Measurements from ENCODE around the gene FGGY. TPM values are rescaled to one million over a fixed set of nuclear protein-coding genes. Genes with fewer than 3 reads are reported as not detected.

FGGY gene
- total and polyA plus RNA-seq, 4 donors, result 16.0 to 67.0 (median 43.4) TPM

DNA sequence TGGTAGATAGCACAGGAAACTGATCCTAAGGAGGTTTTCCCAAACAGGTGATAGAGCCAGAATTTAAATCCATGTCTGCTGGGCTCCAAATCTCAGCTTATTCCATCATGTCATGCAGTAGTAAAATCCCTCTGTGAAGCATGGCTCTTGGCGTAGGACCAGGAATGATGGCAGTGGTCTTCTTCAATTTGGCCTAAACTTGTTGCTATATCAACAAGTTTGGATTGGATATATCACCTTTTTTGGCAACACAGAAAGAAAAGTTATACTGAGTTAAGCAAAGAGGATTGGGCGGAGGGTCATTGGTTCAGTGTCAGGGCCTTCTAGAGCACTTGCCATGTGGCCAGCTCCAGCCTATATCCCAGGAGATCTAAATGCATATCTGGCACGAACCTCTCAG is 52.2 kb downstream of the FGGY start:
- H3K27ac ChIP-seq (ENCODE audit: low read depth in 1 of 2, low read length in 2 of 2), result no peak overlapping the region
- whole genome bisulfite sequencing, result 97% methylated on average over 3 of the region's 3 CpGs
- H3K4me1 ChIP-seq (ENCODE audit: control insufficient read depth in 4 of 4, insufficient read depth in 4 of 4, low read length in 3 of 4), result peaks cover 0 to 10% (median 6%) of the 10 kb centered on the region in 4 donors
- H3K9me3 ChIP-seq (ENCODE audit: control insufficient read depth in 4 of 4, low read length in 3 of 4), result no peaks in the 10 kb centered on the region
- H3K27me3 ChIP-seq (ENCODE audit: control insufficient read depth in 4 of 4, insufficient read depth in 4 of 4, low read length in 3 of 4), result no peaks in the 10 kb centered on the region
- TF ChIP-seq EGR1 (IDR thresholded peaks at IDR 0.05; ENCODE audit: low read depth in 2 of 2), result no peak
- no peak for TF ChIP-seq JUND (IDR thresholded peaks at IDR 0.05)
- TF ChIP-seq, protein P1, sequence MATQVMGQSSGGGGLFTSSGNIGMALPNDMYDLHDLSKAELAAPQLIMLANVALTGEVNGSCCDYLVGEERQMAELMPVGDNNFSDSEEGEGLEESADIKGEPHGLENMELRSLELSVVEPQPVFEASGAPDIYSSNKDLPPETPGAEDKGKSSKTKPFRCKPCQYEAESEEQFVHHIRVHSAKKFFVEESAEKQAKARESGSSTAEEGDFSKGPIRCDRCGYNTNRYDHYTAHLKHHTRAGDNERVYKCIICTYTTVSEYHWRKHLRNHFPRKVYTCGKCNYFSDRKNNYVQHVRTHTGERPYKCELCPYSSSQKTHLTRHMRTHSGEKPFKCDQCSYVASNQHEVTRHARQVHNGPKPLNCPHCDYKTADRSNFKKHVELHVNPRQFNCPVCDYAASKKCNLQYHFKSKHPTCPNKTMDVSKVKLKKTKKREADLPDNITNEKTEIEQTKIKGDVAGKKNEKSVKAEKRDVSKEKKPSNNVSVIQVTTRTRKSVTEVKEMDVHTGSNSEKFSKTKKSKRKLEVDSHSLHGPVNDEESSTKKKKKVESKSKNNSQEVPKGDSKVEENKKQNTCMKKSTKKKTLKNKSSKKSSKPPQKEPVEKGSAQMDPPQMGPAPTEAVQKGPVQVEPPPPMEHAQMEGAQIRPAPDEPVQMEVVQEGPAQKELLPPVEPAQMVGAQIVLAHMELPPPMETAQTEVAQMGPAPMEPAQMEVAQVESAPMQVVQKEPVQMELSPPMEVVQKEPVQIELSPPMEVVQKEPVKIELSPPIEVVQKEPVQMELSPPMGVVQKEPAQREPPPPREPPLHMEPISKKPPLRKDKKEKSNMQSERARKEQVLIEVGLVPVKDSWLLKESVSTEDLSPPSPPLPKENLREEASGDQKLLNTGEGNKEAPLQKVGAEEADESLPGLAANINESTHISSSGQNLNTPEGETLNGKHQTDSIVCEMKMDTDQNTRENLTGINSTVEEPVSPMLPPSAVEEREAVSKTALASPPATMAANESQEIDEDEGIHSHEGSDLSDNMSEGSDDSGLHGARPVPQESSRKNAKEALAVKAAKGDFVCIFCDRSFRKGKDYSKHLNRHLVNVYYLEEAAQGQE (IDR thresholded peaks at IDR 0.05), result no peak
- TF ChIP-seq, protein P2, sequence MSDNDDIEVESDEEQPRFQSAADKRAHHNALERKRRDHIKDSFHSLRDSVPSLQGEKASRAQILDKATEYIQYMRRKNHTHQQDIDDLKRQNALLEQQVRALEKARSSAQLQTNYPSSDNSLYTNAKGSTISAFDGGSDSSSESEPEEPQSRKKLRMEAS (IDR thresholded peaks at IDR 0.05), result no peak
- no peak for TF ChIP-seq CTCF (IDR thresholded peaks at IDR 0.05; ENCODE audit: low read depth, low read length, missing input control)
- no peak for TF ChIP-seq ATF3 (IDR thresholded peaks at IDR 0.05)
- TF ChIP-seq, protein P3, sequence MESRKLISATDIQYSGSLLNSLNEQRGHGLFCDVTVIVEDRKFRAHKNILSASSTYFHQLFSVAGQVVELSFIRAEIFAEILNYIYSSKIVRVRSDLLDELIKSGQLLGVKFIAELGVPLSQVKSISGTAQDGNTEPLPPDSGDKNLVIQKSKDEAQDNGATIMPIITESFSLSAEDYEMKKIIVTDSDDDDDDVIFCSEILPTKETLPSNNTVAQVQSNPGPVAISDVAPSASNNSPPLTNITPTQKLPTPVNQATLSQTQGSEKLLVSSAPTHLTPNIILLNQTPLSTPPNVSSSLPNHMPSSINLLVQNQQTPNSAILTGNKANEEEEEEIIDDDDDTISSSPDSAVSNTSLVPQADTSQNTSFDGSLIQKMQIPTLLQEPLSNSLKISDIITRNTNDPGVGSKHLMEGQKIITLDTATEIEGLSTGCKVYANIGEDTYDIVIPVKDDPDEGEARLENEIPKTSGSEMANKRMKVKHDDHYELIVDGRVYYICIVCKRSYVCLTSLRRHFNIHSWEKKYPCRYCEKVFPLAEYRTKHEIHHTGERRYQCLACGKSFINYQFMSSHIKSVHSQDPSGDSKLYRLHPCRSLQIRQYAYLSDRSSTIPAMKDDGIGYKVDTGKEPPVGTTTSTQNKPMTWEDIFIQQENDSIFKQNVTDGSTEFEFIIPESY (IDR thresholded peaks at IDR 0.05), result no peak
- TF ChIP-seq YY1 (IDR thresholded peaks at IDR 0.05), result no peak
- no peak for TF ChIP-seq FOXA2 (IDR thresholded peaks at IDR 0.05)
- DNase-seq (ENCODE audit: low spot score), result no peak
- no peak overlapping the region for H3K4me3 ChIP-seq (ENCODE audit: low read depth in 1 of 3, low read length in 3 of 3)
- H3K36me3 ChIP-seq (ENCODE audit: control insufficient read depth in 4 of 4, insufficient read depth in 3 of 4, low read depth in 1 of 4, low read length in 3 of 4), result peaks cover 0 to 13% (median under 1%) of the 10 kb centered on the region in 4 donors
- H3K9ac ChIP-seq (ENCODE audit: low read depth in 1 of 2, low read length in 2 of 2), result no peak overlapping the region

- TF ChIP-seq HNF4G (IDR thresholded peaks at IDR 0.05), result no peak
- TF ChIP-seq FOXA1 (IDR thresholded peaks at IDR 0.05), result no peak
- no peak for TF ChIP-seq EGR1 (IDR thresholded peaks at IDR 0.05; ENCODE audit: low read depth in 2 of 2)
- TF ChIP-seq ATF3 (IDR thresholded peaks at IDR 0.05), result no peak
- no peak for TF ChIP-seq RXRA (IDR thresholded peaks at IDR 0.05)
- no peak for TF ChIP-seq TAF1 (conservative IDR thresholded peaks at IDR 0.05)
These were observed 53.6 kb downstream of the FGGY start for GRCh38 chr1:59350521-59350920.

More at GRCh38 chr1:59350521-59350920, 53.6 kb downstream of the FGGY start:
- Histone ChIP-seq H3K4me1 (ENCODE audit: control insufficient read depth in 4 of 4, insufficient read depth in 4 of 4, low read length in 3 of 4) (peaks cover 0 to 10% (median 6%) of the 10 kb centered on the region in 4 donors), H3K4me3 (ENCODE audit: low read depth in 1 of 3, low read length in 3 of 3) (no peak overlapping the region), H3K36me3 (ENCODE audit: control insufficient read depth in 4 of 4, insufficient read depth in 3 of 4, low read depth in 1 of 4, low read length in 3 of 4) (peaks cover 0 to 13% (median 1%) of the 10 kb centered on the region in 4 donors), H3K9me3 (ENCODE audit: control insufficient read depth in 4 of 4, low read length in 3 of 4) (no peaks in the 10 kb centered on the region), H3K27ac (ENCODE audit: low read depth in 1 of 2, low read length in 2 of 2) (no peak overlapping the region), H3K27me3 (ENCODE audit: control insufficient read depth in 4 of 4, insufficient read depth in 4 of 4, low read length in 3 of 4) (no peaks in the 10 kb centered on the region), H3K9ac (ENCODE audit: low read depth in 1 of 2, low read length in 2 of 2) (no peak overlapping the region)
- DNase-seq (ENCODE audit: low spot score), result no peak
- 97% methylated on average over 2 of the region's 2 CpGs for WGBS

All from liver (tissue), 9 donors.